Measurements from ENCODE around the gene SH2D3C.

DNA sequence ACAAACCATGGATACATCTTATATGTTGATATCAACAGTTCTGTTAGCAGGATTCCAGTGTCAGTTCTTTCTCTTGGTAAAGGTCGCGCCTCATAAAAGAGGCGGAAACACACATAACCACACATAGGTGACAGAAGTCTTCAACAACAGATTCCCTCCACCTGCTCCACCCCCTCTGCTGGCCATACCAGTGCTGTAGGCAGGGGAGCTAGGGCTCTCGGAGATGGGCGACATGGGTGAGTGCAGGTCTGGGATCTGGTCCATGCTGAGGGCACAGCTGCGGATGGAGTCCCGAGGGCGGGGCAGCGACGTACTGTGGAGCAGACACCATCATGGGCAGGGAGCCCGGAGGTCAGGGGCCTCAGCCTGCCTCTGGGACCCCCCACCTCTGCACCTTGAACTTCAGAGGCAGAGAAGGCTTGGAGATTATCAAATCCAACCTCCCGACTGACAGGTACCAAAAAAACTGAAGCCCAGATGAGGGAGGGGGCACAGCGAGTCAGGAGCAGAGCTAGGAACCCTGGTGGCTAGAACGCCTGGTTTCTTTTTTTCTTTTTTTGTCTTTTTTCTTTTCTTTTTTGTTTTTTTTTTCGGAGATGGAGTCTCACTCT lies 31.4 kb downstream of the SH2D3C start:
- no peak for TF ChIP-seq POLR2A (IDR thresholded peaks at IDR 0.05)
- TF ChIP-seq POLR2AphosphoS5 (IDR thresholded peaks at IDR 0.05) = no peak

Data from sigmoid colon (tissue), 4 donors.